ENCODE measurements around the gene TMEM178B. TPM values are rescaled to one million over a fixed set of nuclear protein-coding genes. Genes with fewer than 3 reads are reported as not detected.

The TMEM178B gene
- total and polyA plus RNA-seq, 2 of the 4 experiments (the other 2 are of a cell fraction) = under 0.01 to 0.05 TPM

DNA sequence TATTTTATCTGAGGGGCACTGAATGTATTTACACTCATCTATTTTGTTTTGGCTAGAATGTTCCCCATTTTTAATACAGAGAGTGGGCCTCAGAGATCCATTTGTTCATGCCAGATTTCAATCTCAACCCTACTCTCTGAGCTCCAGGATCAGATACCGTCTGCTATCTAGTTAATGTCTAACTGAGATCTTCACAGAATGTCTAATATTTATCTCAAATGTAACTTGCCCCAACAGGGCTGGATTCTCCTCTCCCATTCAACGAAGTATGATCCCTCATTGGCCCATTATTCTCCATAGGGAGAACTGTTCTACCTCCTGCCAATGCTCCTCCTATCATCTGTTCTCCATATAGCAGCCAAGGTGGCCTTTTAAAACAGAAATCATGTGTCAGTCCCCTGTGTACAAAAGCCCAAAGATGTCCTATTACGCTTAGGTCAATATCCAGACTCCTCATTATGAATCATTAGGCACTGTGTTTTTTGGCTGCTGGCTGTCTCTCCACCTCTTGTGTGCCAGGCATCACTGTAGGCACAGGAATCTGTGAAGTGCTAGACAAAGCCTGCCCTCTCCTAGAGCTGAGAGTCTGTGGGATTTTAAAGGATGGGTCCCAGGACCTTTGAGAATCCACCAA is 308.0 kb downstream of the TMEM178B start:
- H3K27me3 ChIP-seq (ENCODE audit: control insufficient read depth, insufficient read depth, low read length) = no peaks in the 10 kb centered on the region
- H3K23ac ChIP-seq (ENCODE audit: low read depth, low read length) = no peak overlapping the region
- H3K4me2 ChIP-seq (ENCODE audit: low read depth, low read length) = no peak overlapping the region
- H3K36me3 ChIP-seq (ENCODE audit: control insufficient read depth, insufficient read depth, low read length) = no peaks in the 10 kb centered on the region
- no peak overlapping the region for H2BK15ac ChIP-seq (ENCODE audit: low read depth, low read length)
- no peak overlapping the region for H2BK5ac ChIP-seq (ENCODE audit: low read depth, low read length, poor library complexity, severe bottlenecking)
- intact Hi-C loops (cut with micrococcal nuclease) = no loop called here
- no peak overlapping the region for H2AFZ ChIP-seq (replicated peaks; ENCODE audit: low read length, poor library complexity)
- H2BK120ac ChIP-seq (ENCODE audit: low read depth, low read length) = no peak overlapping the region
- peaks cover 3% of the 10 kb centered on the region; the same call in 1 of the 2 replicates for H3K9me3 ChIP-seq (ENCODE audit: control insufficient read depth, insufficient read depth, low read length)
- no peak overlapping the region for H2AK9ac ChIP-seq (replicated peaks; ENCODE audit: low read depth, low read length, poor library complexity)
- no TSS peak for BruUV-seq (replicated peaks)
- TF ChIP-seq NFE2L2 (IDR thresholded peaks at IDR 0.05; ENCODE audit: low read depth, low read length) (no peak), MAFK (IDR thresholded peaks at IDR 0.05; ENCODE audit: low read depth, low read length) (no peak), MXI1 (IDR thresholded peaks at IDR 0.05; ENCODE audit: borderline replicate concordance, low read depth, low read length) (no peak), RAD21 (IDR thresholded peaks at IDR 0.05; ENCODE audit: low read length) (no peak), CEBPB (IDR thresholded peaks at IDR 0.05; ENCODE audit: low read depth, low read length) (no peak), FOS (IDR thresholded peaks at IDR 0.05; ENCODE audit: low read depth, low read length) (no peak), RFX5 (IDR thresholded peaks at IDR 0.05; ENCODE audit: low read depth, low read length) (no peak), BHLHE40 (IDR thresholded peaks at IDR 0.05; ENCODE audit: low read depth, low read length) (no peak), SMC3 (IDR thresholded peaks at IDR 0.05; ENCODE audit: low read depth, low read length) (no peak), MAZ (IDR thresholded peaks at IDR 0.05; ENCODE audit: borderline replicate concordance, low read depth, low read length) (no peak), CHD1 (IDR thresholded peaks at IDR 0.05; ENCODE audit: low read depth, low read length) (no peak), RCOR1 (IDR thresholded peaks at IDR 0.05; ENCODE audit: insufficient replicate concordance, low read length) (no peak), POLR2A (IDR thresholded peaks at IDR 0.05; ENCODE audit: low read depth, low read length) (no peak)
- TF ChIP-seq, protein P1, sequence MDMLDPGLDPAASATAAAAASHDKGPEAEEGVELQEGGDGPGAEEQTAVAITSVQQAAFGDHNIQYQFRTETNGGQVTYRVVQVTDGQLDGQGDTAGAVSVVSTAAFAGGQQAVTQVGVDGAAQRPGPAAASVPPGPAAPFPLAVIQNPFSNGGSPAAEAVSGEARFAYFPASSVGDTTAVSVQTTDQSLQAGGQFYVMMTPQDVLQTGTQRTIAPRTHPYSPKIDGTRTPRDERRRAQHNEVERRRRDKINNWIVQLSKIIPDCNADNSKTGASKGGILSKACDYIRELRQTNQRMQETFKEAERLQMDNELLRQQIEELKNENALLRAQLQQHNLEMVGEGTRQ (IDR thresholded peaks at IDR 0.05; ENCODE audit: low read depth, low read length) = no peak
- TF ChIP-seq, protein P2, sequence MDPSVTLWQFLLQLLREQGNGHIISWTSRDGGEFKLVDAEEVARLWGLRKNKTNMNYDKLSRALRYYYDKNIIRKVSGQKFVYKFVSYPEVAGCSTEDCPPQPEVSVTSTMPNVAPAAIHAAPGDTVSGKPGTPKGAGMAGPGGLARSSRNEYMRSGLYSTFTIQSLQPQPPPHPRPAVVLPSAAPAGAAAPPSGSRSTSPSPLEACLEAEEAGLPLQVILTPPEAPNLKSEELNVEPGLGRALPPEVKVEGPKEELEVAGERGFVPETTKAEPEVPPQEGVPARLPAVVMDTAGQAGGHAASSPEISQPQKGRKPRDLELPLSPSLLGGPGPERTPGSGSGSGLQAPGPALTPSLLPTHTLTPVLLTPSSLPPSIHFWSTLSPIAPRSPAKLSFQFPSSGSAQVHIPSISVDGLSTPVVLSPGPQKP (IDR thresholded peaks at IDR 0.05; ENCODE audit: borderline replicate concordance, low read depth, low read length) = no peak
- TF ChIP-seq, protein P3, sequence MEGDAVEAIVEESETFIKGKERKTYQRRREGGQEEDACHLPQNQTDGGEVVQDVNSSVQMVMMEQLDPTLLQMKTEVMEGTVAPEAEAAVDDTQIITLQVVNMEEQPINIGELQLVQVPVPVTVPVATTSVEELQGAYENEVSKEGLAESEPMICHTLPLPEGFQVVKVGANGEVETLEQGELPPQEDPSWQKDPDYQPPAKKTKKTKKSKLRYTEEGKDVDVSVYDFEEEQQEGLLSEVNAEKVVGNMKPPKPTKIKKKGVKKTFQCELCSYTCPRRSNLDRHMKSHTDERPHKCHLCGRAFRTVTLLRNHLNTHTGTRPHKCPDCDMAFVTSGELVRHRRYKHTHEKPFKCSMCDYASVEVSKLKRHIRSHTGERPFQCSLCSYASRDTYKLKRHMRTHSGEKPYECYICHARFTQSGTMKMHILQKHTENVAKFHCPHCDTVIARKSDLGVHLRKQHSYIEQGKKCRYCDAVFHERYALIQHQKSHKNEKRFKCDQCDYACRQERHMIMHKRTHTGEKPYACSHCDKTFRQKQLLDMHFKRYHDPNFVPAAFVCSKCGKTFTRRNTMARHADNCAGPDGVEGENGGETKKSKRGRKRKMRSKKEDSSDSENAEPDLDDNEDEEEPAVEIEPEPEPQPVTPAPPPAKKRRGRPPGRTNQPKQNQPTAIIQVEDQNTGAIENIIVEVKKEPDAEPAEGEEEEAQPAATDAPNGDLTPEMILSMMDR (conservative IDR thresholded peaks at IDR 0.05; ENCODE audit: low read depth, low read length) = no peak
- ChIA-PET POLR2A (ENCODE audit: unreplicated experiment) (no interaction called here), CTCF (no interaction called here)
- no peak overlapping the region for H2BK20ac ChIP-seq (ENCODE audit: low read depth, low read length)
- H4K8ac ChIP-seq (ENCODE audit: low read depth in 2 of 2, low read length in 2 of 2) = no peak overlapping the region
- no peaks in the 10 kb centered on the region for H4K20me1 ChIP-seq (ENCODE audit: insufficient read depth, low read length)
- in situ Hi-C loops (cut with MboI; ENCODE audit: low sequenced_read_pairs) = no loop called here
- dilution Hi-C loops (cut with HindIII; ENCODE audit: low sequenced_read_pairs, unreplicated experiment) = no loop called here
- H3K18ac ChIP-seq (ENCODE audit: low read depth, low read length) = no peak overlapping the region
- H3K4me3 ChIP-seq (ENCODE audit: insufficient read depth, low read depth, low read length) = no peak overlapping the region
- H4K5ac ChIP-seq (ENCODE audit: low read depth, low read length) = no peak overlapping the region
- WGBS, 2 experiments (ENCODE audit: extremely low coverage in 2 of 2, insufficient read length in 1 of 2) = no CpG with 5 or more reads among the region's 3 CpGs
- no peak overlapping the region for H3K14ac ChIP-seq (replicated peaks; ENCODE audit: low read depth, low read length)
- ATAC-seq (ENCODE audit: low read depth) = no peak
- no peaks in the 10 kb centered on the region for H3K79me1 ChIP-seq (ENCODE audit: low read depth in 1 of 2, low read length in 2 of 2)
- no peak overlapping the region for H2AK5ac ChIP-seq (ENCODE audit: low read depth, low read length)
- H3K4ac ChIP-seq (ENCODE audit: low read depth, low read length) = no peak overlapping the region
- no peak overlapping the region for H4K91ac ChIP-seq (ENCODE audit: insufficient read depth, low read depth, low read length)
- DNase-seq = no peak
- H3K56ac ChIP-seq (ENCODE audit: extremely low read depth, insufficient read depth, low read length) = no peak overlapping the region
- no peaks in the 10 kb centered on the region for H3K9me1 ChIP-seq (ENCODE audit: insufficient read depth, low read length)
- no peaks in the 10 kb centered on the region for H3K4me1 ChIP-seq (ENCODE audit: control insufficient read depth, insufficient read depth, low read length)
- no peak overlapping the region for H3K27ac ChIP-seq (ENCODE audit: insufficient read depth, low read length)
- no peak overlapping the region for H3K9ac ChIP-seq (ENCODE audit: low read depth, low read length)

Measured in IMR-90 (cell line).